ENCODE results near the gene KLHL40. TPM values are rescaled to one million over a fixed set of nuclear protein-coding genes. Genes with fewer than 3 reads are reported as not detected.
A peak's percentile ranks its signal among the peaks of the same experiment; 100 is the strongest.

KLHL40 gene
- polyA plus RNA-seq, 1 experiment = not detected

DNA sequence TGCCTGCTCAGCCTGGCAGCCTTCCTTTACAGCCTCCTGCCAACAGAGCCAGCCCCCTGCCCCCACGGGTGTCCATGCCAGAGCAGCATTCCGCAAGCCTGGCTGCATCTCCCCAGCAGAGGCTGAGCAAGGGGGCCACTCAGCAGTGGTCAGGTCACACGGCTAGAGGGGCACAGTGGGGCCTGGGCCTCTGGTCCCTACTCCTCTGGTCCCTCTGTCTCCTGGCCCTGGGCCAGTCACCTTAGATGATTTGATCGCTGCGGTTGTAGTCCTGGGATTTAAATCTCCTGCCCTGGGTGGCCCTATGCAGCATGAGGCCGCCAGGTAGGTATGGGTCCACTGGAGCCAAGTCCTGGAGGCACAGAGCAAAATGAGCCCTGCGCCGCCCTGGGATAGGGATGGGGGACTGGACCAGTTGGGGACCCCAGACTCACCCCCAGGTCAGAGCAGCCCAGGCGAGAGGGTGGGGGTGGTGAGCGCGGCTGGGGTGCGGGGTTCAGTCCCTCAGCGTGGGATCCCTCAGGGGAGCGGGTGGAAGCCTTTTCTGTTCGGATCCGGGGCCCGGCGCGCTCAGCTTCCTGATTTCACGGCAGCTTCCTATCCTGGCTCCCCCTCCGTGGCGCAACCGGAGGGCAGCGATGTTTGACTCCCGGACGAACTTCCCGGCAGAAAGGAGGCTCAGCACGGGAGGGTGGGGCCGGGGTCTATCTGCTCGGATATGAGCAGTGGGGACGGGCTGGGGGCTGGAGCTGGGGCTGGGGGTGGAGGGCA is 31.6 kb upstream of the KLHL40 start, which contains the start of gene ZBTB47:
TSS of gene ZBTB47 (plus strand) at position 138 of the 771 bp plus-strand sequence. CDS start 4,659 bp downstream, outside the sequence.
- Histone ChIP-seq H3K9me3 (ENCODE audit: control insufficient read depth, insufficient read depth, low read length) (no peaks in the 10 kb centered on the region; the same call in 1 of the 2 replicates), H3K27ac (ENCODE audit: low read depth, low read length) (peak within 1 kb of the TSS; percentile 82), H3K27me3 (ENCODE audit: control insufficient read depth, insufficient read depth, low read length) (no peaks in the 10 kb centered on the region), H3K4me3 (ENCODE audit: low read depth, low read length) (peak within 1 kb of the TSS; percentile 64)
- POLR2A ChIA-PET = interaction anchor here (1.0 to 1.2 kb wide), 2 partner anchors 12 to 16 kb away, joined by 3 to 4 read pairs; no protein-coding TSS in a partner anchor
- CTCF ChIA-PET = interaction anchor here (1.4 kb wide), 1 partner anchor 92 kb away, joined by 4 read pairs; no protein-coding TSS in a partner anchor
- TF ChIP-seq, protein P1, sequence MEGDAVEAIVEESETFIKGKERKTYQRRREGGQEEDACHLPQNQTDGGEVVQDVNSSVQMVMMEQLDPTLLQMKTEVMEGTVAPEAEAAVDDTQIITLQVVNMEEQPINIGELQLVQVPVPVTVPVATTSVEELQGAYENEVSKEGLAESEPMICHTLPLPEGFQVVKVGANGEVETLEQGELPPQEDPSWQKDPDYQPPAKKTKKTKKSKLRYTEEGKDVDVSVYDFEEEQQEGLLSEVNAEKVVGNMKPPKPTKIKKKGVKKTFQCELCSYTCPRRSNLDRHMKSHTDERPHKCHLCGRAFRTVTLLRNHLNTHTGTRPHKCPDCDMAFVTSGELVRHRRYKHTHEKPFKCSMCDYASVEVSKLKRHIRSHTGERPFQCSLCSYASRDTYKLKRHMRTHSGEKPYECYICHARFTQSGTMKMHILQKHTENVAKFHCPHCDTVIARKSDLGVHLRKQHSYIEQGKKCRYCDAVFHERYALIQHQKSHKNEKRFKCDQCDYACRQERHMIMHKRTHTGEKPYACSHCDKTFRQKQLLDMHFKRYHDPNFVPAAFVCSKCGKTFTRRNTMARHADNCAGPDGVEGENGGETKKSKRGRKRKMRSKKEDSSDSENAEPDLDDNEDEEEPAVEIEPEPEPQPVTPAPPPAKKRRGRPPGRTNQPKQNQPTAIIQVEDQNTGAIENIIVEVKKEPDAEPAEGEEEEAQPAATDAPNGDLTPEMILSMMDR (IDR thresholded peaks at IDR 0.05; ENCODE audit: low read depth, low read length) = no peak
- no peak for DNase-seq (ENCODE audit: low read depth, low spot score)

DNA sequence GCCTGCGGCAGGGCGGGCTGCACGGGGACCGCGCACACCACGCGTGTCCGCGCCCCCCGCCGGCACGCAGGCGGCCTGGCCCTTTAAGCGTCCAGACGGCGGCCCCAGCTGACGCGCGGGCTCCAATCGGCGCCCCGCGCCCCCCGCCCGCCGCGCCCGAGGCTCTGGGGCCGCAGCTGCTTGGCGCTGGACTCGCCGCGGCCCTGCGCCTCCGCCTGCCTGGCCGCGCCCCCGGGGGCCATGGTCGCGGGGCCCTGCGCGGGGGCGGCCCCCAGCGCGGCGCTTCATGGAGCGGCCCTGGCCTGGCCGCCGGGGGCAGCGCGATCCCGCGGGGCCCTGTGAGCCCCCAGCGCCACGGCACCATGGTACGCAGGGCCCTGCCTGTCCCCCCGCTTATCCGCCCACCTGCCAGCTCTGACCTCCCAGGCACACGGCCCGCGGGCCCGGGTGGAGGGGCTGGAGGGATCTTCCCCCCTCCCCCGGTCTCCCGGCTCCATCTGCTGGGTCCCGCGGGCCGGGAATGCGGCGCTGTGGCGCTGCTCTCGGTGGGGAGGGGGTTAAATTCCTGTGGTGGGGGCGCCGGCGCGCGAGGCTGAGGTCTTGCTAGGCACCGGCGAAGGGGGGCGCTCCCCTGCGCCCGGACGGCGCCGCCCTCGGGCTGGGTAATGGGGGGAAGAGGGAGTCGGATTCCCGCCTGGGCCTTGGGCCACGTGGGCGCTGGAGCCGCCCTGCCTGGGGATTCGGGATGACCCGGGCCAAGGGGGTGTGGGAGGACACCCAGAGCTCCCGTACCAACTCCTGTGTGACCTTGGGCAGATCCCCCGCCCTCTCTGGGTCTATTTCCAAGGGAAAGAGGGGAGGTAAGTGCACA is 30.8 kb upstream of the KLHL40 start:
- CTCF ChIA-PET = interaction anchor here (1.4 kb wide), 1 partner anchor 92 kb away, joined by 4 read pairs; no protein-coding TSS in a partner anchor
- POLR2A ChIA-PET = interaction anchor here (0.6 to 1.2 kb wide), 4 partner anchors 11 to 29 kb away, joined by 3 to 6 read pairs (median 4); no protein-coding TSS in a partner anchor

DNA sequence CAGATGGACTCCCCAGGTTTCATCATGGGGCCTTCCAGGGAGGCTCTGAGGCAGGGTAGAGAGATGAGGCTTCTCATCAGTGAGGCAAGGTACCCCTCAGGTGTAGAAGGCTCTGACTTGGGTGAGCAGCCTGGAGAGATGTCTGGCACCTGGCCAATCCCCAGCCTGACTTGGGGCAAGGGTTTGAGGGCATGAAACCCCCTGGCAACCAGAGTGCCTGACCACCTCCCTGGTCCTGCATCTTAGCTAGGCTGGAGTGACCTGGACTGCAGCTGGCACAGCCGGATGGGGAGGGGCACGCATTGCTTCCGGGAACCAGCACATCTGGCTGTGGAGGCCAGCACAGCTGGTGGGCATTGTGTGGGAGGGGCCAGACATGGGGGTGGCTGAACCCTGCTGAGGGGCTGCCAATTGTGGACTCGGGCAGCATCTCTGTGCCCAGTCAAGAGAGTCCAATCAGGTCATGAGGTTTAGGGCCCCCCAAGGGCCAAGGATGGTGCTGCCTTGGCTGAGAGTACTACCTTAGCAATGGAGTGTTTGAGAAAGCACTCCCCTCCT is 29.9 kb upstream of the KLHL40 start:
- Histone ChIP-seq H3K4me3 (ENCODE audit: low read depth, low read length) (peak overlapping the region; percentile 64), H3K27me3 (ENCODE audit: control insufficient read depth, insufficient read depth, low read length) (no peaks in the 10 kb centered on the region), H3K9me3 (ENCODE audit: control insufficient read depth, insufficient read depth, low read length) (no peaks in the 10 kb centered on the region; the same call in 1 of the 2 replicates), H3K27ac (ENCODE audit: low read depth, low read length) (peak overlapping the region; percentile 21)
- CTCF ChIA-PET = interaction anchor here (1.4 kb wide), 1 partner anchor 91 kb away, joined by 4 read pairs; no protein-coding TSS in a partner anchor
- TF ChIP-seq, protein P1 (IDR thresholded peaks at IDR 0.05; ENCODE audit: low read depth, low read length) = no peak
- no peak for DNase-seq (ENCODE audit: low read depth, low spot score)
- POLR2A ChIA-PET = interaction anchor here (1.0 kb wide), 1 partner anchor 28 kb away, joined by 3 read pairs; no protein-coding TSS in a partner anchor

More for the DNA sequence above, 30.8 kb upstream of the KLHL40 start:
- Histone ChIP-seq H3K4me3 (ENCODE audit: low read depth, low read length) (peak overlapping the region; percentile 64), H3K27ac (ENCODE audit: low read depth, low read length) (peak overlapping the region; percentile 21), H3K9me3 (ENCODE audit: control insufficient read depth, insufficient read depth, low read length) (no peaks in the 10 kb centered on the region; the same call in 1 of the 2 replicates), H3K27me3 (ENCODE audit: control insufficient read depth, insufficient read depth, low read length) (no peaks in the 10 kb centered on the region)
- TF ChIP-seq, protein P1 (IDR thresholded peaks at IDR 0.05; ENCODE audit: low read depth, low read length) = no peak
- no peak for DNase-seq (ENCODE audit: low read depth, low spot score)

DNA sequence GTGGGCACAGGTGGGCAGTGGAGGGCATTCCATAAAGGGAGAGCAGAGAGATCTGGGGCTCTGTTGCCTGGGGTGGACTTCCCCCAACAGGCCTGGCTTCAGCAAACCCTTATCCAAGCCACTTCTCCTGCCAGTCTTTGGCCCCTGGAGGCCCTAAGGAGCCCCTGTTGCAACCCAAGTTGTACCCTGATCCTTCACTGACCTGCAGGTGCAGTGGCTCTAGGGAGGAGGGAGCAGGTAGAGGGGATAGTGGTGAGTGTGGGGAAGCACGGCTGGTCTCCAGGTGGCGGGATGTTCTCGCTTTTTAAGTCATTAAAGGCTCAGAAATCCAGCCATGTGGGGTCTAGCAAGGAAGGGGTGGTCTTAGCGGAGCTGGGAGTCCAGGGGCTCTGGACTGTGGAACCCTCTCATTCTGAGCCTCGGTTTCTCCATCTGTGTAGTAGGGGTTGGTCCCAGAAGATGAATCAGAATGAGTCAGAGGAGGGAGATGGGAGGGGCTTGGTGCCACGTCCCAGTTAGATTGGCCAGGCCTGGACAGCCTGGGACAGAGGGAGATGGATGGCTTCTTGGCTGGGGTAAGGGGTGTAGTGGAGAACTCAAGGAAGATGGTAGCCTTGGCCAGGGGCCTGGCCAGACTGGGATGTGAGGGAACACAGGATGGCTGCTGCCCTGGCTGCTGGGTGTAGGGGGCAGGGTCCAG is 29.2 kb upstream of the KLHL40 start:
- POLR2A ChIA-PET = no interaction called here
- Histone ChIP-seq H3K9me3 (ENCODE audit: control insufficient read depth, insufficient read depth, low read length) (no peaks in the 10 kb centered on the region; the same call in 1 of the 2 replicates), H3K4me3 (ENCODE audit: low read depth, low read length) (peak overlapping the region; percentile 64; the same call in 1 of the 2 replicates), H3K27ac (ENCODE audit: low read depth, low read length) (peak overlapping the region; percentile 11), H3K27me3 (ENCODE audit: control insufficient read depth, insufficient read depth, low read length) (no peaks in the 10 kb centered on the region)
- CTCF ChIA-PET = no interaction called here
- TF ChIP-seq, protein P1 (IDR thresholded peaks at IDR 0.05; ENCODE audit: low read depth, low read length) = no peak
- no peak for DNase-seq (ENCODE audit: low read depth, low spot score)
